ENCODE data around the gene GDPD5.

GDPD5 gene

DNA sequence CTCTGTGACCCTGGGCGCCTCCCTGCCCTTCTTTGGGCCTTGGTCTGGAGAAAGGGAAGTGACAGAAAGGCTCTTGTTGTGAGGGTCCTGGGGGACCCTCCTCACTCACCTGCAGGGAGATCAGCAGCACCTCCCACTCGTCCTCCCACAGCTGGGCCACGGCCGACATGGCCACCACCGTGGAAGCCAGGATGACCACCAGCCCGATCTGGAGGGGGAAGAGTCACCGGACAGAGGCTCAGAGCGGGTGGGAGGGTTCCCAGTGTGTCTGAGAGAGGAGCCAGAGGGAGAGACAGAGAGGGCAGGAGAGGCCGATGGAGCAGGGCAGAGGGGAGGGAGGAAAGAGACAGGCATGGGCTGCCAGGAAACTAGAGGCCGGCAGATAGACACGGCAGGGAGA lies 76.0 kb downstream of the GDPD5 start:
- TF ChIP-seq, protein P1, sequence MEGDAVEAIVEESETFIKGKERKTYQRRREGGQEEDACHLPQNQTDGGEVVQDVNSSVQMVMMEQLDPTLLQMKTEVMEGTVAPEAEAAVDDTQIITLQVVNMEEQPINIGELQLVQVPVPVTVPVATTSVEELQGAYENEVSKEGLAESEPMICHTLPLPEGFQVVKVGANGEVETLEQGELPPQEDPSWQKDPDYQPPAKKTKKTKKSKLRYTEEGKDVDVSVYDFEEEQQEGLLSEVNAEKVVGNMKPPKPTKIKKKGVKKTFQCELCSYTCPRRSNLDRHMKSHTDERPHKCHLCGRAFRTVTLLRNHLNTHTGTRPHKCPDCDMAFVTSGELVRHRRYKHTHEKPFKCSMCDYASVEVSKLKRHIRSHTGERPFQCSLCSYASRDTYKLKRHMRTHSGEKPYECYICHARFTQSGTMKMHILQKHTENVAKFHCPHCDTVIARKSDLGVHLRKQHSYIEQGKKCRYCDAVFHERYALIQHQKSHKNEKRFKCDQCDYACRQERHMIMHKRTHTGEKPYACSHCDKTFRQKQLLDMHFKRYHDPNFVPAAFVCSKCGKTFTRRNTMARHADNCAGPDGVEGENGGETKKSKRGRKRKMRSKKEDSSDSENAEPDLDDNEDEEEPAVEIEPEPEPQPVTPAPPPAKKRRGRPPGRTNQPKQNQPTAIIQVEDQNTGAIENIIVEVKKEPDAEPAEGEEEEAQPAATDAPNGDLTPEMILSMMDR (IDR thresholded peaks at IDR 0.05; ENCODE audit: control insufficient read depth, insufficient read depth, low read depth, low read length, missing control alignments): no peak
- no peak overlapping the region for H3K4me3 ChIP-seq (ENCODE audit: control insufficient read depth, low read depth, low read length)
- no peak for DNase-seq (ENCODE audit: low read depth)

DNA sequence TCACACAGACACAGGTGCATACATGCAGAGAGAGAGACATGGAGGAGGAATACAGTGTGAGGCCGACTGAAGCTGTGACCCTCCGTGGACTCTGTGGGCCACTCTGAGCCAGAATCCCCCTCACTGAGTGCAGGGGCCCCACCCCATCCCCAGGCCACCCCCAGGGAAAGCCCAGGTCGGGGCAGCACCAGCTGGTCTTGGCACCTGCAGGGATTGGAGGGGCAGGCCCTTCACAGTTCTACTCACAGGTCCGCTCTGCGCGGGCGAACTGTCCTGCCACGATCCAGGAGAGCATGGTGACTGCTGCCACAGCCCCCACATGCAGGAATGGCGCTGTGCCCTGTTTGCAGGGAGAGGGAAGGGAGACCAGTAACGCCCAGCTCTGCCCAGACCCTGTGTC lies 76.5 kb downstream of the GDPD5 start:
- H3K4me3 ChIP-seq (ENCODE audit: control insufficient read depth, low read depth, low read length): no peak overlapping the region
- no peak for DNase-seq (ENCODE audit: low read depth)
- TF ChIP-seq, protein P1 (IDR thresholded peaks at IDR 0.05; ENCODE audit: control insufficient read depth, insufficient read depth, low read depth, low read length, missing control alignments): no peak

DNA sequence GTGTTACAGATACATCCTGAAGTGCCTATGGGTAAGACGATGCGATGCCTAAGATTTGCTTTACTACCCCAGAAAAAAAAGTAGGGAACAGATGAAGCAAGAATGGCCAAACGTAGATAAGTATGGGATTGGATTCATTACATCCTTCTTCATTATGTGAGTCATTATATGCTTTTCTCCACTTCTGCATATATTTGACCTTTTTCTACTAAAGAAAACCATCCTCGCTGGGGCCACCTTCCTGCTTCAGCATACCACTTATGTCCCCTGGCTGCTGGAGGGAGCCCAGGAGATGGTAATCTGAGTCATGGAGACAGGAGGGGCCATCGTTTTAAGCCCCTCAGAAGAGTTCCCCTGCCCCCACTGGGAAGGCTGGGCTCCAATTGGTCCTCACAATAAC lies 78.3 kb downstream of the GDPD5 start:
- no peak for DNase-seq (ENCODE audit: low read depth)
- TF ChIP-seq, protein P1 (IDR thresholded peaks at IDR 0.05; ENCODE audit: control insufficient read depth, insufficient read depth, low read depth, low read length, missing control alignments): no peak
- no peak overlapping the region for H3K4me3 ChIP-seq (ENCODE audit: control insufficient read depth, low read depth, low read length)

DNA sequence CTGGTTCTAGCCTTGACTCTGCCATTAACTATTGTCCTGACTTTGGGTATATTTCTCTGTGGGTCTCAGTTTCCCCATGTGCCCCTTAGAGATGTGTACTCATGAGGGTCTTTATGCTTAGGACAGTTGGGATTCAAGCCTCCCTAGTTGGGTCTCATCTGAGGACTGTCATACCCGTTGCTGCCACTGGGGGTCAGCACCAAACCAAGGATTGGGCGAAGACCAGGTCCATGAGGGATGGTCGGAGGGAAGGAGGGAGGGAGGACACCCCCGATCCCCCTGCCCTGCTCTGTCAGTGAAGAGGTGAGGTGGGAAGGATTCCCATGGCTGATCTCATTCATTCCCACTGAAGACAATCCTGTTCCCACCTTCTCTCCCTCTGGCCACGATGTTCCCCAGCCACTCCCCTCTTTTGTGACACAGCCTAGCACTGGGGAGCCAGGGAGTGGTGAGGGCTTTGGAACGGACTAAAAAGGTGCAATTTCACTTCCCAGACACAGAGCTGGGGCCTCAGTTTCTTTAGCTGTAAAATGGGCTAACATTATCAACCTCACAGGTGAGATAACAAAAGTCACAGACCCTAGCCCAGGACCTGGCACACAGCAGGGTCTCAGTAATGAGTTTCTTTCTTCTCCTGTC lies 80.3 kb downstream of the GDPD5 start:
- TF ChIP-seq, protein P1 (IDR thresholded peaks at IDR 0.05; ENCODE audit: control insufficient read depth, insufficient read depth, low read depth, low read length, missing control alignments): peak; percentile 91
- no peak overlapping the region for H3K4me3 ChIP-seq (ENCODE audit: control insufficient read depth, low read depth, low read length)
- DNase-seq (ENCODE audit: low read depth): no peak

DNA sequence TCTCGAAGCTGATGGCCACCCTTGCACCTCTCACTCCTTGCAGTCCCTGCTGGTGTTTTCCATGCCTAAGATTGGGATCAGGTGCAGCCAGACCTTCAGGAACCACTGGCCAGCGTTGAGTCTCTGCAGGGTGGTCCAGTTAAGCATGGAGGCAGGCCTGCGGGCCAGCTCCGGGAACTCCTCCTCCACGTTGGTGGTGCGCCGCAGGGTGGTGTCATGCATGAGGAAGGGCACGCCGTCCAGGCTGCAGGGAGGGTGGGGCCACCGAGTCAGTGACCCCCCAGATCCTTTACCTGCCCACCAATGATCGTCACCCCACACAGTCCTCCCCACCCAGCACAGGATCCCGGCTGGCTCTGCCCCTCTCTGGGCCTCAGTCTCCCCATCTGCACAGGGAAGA lies 82.7 kb downstream of the GDPD5 start:
- TF ChIP-seq, protein P1 (IDR thresholded peaks at IDR 0.05; ENCODE audit: control insufficient read depth, insufficient read depth, low read depth, low read length, missing control alignments): no peak
- H3K4me3 ChIP-seq (ENCODE audit: control insufficient read depth, low read depth, low read length): no peak overlapping the region
- DNase-seq (ENCODE audit: low read depth): no peak

DNA sequence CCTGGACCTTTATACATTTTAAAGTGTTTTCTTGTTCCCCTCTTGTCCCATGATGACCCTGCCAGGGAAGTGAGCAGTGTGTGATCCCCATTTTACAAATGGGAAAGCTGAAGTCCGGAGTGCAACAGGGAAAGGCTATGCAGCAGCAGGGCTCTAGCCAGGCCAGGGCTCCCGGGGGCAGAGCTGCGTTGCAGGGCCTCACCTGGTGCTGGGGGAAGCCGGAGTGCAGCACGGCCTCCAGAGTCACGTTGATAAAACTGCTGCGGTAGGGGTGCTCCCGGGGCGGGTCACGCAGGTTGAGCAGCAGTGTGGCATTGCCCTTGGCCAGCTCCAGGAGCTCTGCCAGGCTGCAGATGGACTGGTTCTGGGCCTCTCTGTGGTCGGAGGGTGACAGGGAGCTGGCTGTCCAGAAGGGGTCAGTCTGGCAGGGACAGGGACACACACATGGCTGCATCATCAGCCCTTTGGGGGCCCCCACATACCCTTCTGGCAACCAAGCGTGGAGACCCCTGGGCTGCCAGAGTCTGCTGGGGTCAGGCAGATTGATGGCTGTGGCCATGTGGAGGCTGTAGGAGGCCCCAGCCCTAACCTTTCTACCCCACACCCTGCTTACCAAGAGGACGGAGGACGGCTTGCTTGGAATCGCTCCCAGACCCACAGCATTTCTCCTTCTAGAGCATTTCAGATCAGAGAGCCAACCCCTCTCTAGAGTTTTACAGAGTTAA lies 83.4 kb downstream of the GDPD5 start:
- no peak overlapping the region for H3K4me3 ChIP-seq (ENCODE audit: control insufficient read depth, low read depth, low read length)
- TF ChIP-seq, protein P1 (IDR thresholded peaks at IDR 0.05; ENCODE audit: control insufficient read depth, insufficient read depth, low read depth, low read length, missing control alignments): no peak
- DNase-seq (ENCODE audit: low read depth): no peak

Measured in AG09309 (cell line).